Suprapubic skin (tissue), 4 donors: ENCODE results near the gene COX7A1. TPM values are rescaled to one million over a fixed set of nuclear protein-coding genes. Genes with fewer than 3 reads are reported as not detected.
A peak's percentile ranks its signal among the peaks of the same experiment; 100 is the strongest.
"Not testable (repeated sequence)": the region's sequence is repeated elsewhere in the genome, so short reads cannot be mapped to it uniquely, and the experiment has no call there.

Source experiments
- DNase-seq, 2 donors: peaks; one replicate each; pipeline ENCODE4 v3.0.0-alpha.2; 2019; ENCODE audit warnings: low spot score in 2 of 2
- H3K27ac ChIP-seq: fragments of 200-600 bp; sonication (generic); one replicate; pipeline ENCODE4 v1.5.1; 2019
- H3K27me3 ChIP-seq: fragments of 200-600 bp; sonication (generic); one replicate; pipeline ENCODE4 v1.5.1; 2019
- H3K36me3 ChIP-seq: fragments of 200-600 bp; sonication (generic); one replicate; pipeline ENCODE4 v1.5.1; 2019
- H3K4me1 ChIP-seq: fragments of 200-600 bp; sonication (generic); one replicate; pipeline ENCODE4 v1.5.1; 2019
- H3K4me3 ChIP-seq: fragments of 200-600 bp; sonication (generic); one replicate; pipeline ENCODE4 v1.5.1; 2019; ENCODE audit warnings: mild to moderate bottlenecking
- H3K9me3 ChIP-seq: fragments of 200-600 bp; sonication (generic); one replicate; pipeline ENCODE4 v1.5.1; 2019
- EP300 ChIP-seq: sonication (generic); formaldehyde crosslinking; IDR thresholded peaks from one replicate; pipeline ENCODE4 v1.6.1; 2017; ENCODE audit warnings: antibody characterized with exemption
- POLR2A ChIP-seq, 2 donors: fragments of 450-650 bp; IDR thresholded peaks; one replicate each; pipeline ENCODE4 v1.6.1; 2017; ENCODE audit warnings: antibody characterized with exemption in 2 of 2, mild to moderate bottlenecking in 2 of 2, moderate library complexity in 2 of 2
- POLR2AphosphoS5 ChIP-seq, 3 donors: sonication (generic); formaldehyde crosslinking; IDR thresholded peaks; one replicate each; pipeline ENCODE4 v1.6.1; 2017; ENCODE audit warnings: antibody characterized with exemption in 3 of 3
- WGBS: methylation state at CpG from one replicate; pipeline ENCODE4 v1.1.5; 2018; 5-methylcytosine and 5-hydroxymethylcytosine counted together
- total RNA-seq, 4 donors: library from RNA; depleted of rRNA; stranded (reverse); fragments of >200 nt; gene quantifications; one replicate each; pipeline ENCODE4 v1.1.0, GENCODE V29; 2016
- TF ChIP-seq, protein P1 (sequence below), 2 donors: fragments of 200-600 bp in 1 of 2; fragments of 450-650 bp in 1 of 2; sonication (generic) in 1 of 2; IDR thresholded peaks; one replicate each; pipeline ENCODE4 v1.5.1; 2016 to 2019; ENCODE audit warnings: antibody characterized with exemption in 2 of 2, mild to moderate bottlenecking in 1 of 2, moderate library complexity in 1 of 2

The COX7A1 gene
- total RNA-seq, 4 donors from 2014 or later = 5.6 to 17.1 (median 11.4) TPM

GRCh38 chr19:36140304-36141038 is 11.8 kb downstream of the COX7A1 start:
- peak; percentile 81 to 85 for DNase-seq
- TF ChIP-seq POLR2AphosphoS5 (IDR thresholded peaks at IDR 0.05) (no peak), POLR2A (IDR thresholded peaks at IDR 0.05) (no peak), EP300 (no peak)
- TF ChIP-seq, protein P1, sequence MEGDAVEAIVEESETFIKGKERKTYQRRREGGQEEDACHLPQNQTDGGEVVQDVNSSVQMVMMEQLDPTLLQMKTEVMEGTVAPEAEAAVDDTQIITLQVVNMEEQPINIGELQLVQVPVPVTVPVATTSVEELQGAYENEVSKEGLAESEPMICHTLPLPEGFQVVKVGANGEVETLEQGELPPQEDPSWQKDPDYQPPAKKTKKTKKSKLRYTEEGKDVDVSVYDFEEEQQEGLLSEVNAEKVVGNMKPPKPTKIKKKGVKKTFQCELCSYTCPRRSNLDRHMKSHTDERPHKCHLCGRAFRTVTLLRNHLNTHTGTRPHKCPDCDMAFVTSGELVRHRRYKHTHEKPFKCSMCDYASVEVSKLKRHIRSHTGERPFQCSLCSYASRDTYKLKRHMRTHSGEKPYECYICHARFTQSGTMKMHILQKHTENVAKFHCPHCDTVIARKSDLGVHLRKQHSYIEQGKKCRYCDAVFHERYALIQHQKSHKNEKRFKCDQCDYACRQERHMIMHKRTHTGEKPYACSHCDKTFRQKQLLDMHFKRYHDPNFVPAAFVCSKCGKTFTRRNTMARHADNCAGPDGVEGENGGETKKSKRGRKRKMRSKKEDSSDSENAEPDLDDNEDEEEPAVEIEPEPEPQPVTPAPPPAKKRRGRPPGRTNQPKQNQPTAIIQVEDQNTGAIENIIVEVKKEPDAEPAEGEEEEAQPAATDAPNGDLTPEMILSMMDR (IDR thresholded peaks at IDR 0.05) = no peak
- 3% methylated on average over 5 of the region's 31 CpGs for WGBS
- no peaks in the 10 kb centered on the region for H3K9me3 ChIP-seq
- H3K4me1 ChIP-seq = peaks cover 34% of the 10 kb centered on the region
- peak overlapping the region; percentile 86 for H3K4me3 ChIP-seq
- H3K27me3 ChIP-seq = no peaks in the 10 kb centered on the region
- peak overlapping the region; percentile 97 for H3K27ac ChIP-seq
- peaks cover 35% of the 10 kb centered on the region for H3K36me3 ChIP-seq

- peak in 2 of 3 donors; percentile 52 to 60 for TF ChIP-seq POLR2AphosphoS5 (IDR thresholded peaks at IDR 0.05)
- TF ChIP-seq POLR2A (IDR thresholded peaks at IDR 0.05) = peak; percentile 81 to 88
- no peak for TF ChIP-seq EP300
- DNase-seq = peak; percentile 98
- Histone ChIP-seq H3K4me3 (peak within 1 kb of the TSS; percentile 86), H3K4me1 (peaks cover 34% of the 10 kb centered on the region), H3K27ac (peak within 1 kb of the TSS; percentile 97), H3K27me3 (no peaks in the 10 kb centered on the region), H3K36me3 (peaks cover 27% of the 10 kb centered on the region), H3K9me3 (no peaks in the 10 kb centered on the region)
- WGBS = 0% methylated on average over 35 of the region's 75 CpGs
Measured at GRCh38 chr19:36139473-36140303, 12.6 kb downstream of the COX7A1 start, which contains the start of gene CAPNS1. Gene CAPNS1, plus strand, starts transcription at chr19:36140066. Its CDS starts 946 bp downstream, at chr19:36141012.

DNA sequence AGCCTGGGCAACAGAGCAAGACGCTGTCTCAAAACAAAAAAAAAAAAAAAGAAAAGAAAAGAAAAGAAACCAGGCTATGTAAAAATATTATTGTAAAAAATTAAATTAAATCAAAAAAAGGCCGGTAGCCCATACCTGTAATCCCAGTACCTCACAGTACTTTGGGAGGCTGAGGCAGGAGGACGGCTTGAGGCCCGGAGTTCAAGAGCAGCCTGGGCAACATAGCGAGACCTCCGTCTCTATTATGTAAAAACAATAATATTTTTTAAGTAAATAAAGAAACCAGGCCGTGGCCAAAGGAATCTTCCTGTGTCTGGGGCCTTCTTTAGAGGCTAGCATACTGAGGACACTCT is 13.2 kb downstream of the COX7A1 start:
- peak overlapping the region; percentile 86 for H3K4me3 ChIP-seq
- H3K27ac ChIP-seq = peak overlapping the region; percentile 97
- H3K9me3 ChIP-seq = no peaks in the 10 kb centered on the region
- H3K4me1 ChIP-seq = peaks cover 34% of the 10 kb centered on the region
- H3K27me3 ChIP-seq = no peaks in the 10 kb centered on the region
- DNase-seq = no peak
- H3K36me3 ChIP-seq = peaks cover 22% of the 10 kb centered on the region
- TF ChIP-seq EP300 = no peak
- no peak for TF ChIP-seq POLR2AphosphoS5 (IDR thresholded peaks at IDR 0.05)
- TF ChIP-seq, protein P1 (IDR thresholded peaks at IDR 0.05) = no peak
- TF ChIP-seq POLR2A (IDR thresholded peaks at IDR 0.05) = no peak
- WGBS = 44% methylated on average over 7 of the region's 7 CpGs

GRCh38 chr19:36136964-36137686 is 15.1 kb downstream of the COX7A1 start:
- 46% methylated on average over 12 of the region's 12 CpGs for WGBS
- TF ChIP-seq POLR2AphosphoS5 (IDR thresholded peaks at IDR 0.05) = peak in 1 of 3 donors; percentile 52
- no peak for TF ChIP-seq POLR2A (IDR thresholded peaks at IDR 0.05)
- TF ChIP-seq, protein P1 (IDR thresholded peaks at IDR 0.05) = no peak
- no peak for TF ChIP-seq EP300
- Histone ChIP-seq H3K4me3 (peak overlapping the region; percentile 27), H3K27ac (peak overlapping the region; percentile 75), H3K4me1 (peaks cover 39% of the 10 kb centered on the region), H3K27me3 (no peaks in the 10 kb centered on the region), H3K9me3 (no peaks in the 10 kb centered on the region), H3K36me3 (peaks cover 4% of the 10 kb centered on the region)
- DNase-seq = no peak

GRCh38 chr19:36134867-36135266 is 17.4 kb downstream of the COX7A1 start:
- H3K27ac ChIP-seq, H3K4me3 ChIP-seq, DNase-seq, H3K36me3 ChIP-seq, H3K27me3 ChIP-seq, H3K9me3 ChIP-seq: not testable (repeated sequence)
- peaks cover 35% of the 10 kb centered on the region for H3K4me1 ChIP-seq
- 93% methylated on average over 3 of the region's 4 CpGs for WGBS

- not testable (repeated sequence) for DNase-seq, H3K4me3 ChIP-seq, H3K27me3 ChIP-seq, H3K9me3 ChIP-seq, H3K36me3 ChIP-seq, H3K27ac ChIP-seq
- peaks cover 28% of the 10 kb centered on the region for H3K4me1 ChIP-seq
- 61% methylated on average over 6 of the region's 6 CpGs for WGBS
Measured at GRCh38 chr19:36131221-36131620, 21.0 kb downstream of the COX7A1 start.
